K562 (cell line): Measurements from ENCODE around the gene MBD6. TPM values are rescaled to one million over a fixed set of nuclear protein-coding genes. Genes with fewer than 3 reads are reported as not detected.

Experiments
- ATAC-seq: fragments of 200-7000 bp; cut with Tn5 transposase; 3 replicates; pipeline ENCODE4 v1.9.1; 2020; ENCODE audit warnings: moderate library complexity
- BruUV-seq: library from RNA; stranded (reverse); fragments of 400-500 nt; replicated peaks from 2 replicates; lab custom pipeline; 2021; lab: Mats Ljungman, UMichigan
- CTCF ChIA-PET: fragments of 300-600 bp; formaldehyde crosslinking; extraction: SDS; loops from one replicate; lab custom pipeline; 2021; ENCODE audit warnings: low intra/inter-chr PET ratio; lab: Yijun Ruan, JAX
- POLR2A ChIA-PET: fragments of 300-600, 350-650 bp; sonication (Branson Sonifier 250); formaldehyde crosslinking; extraction: SDS; loops from one replicate; lab custom pipeline; 2021; ENCODE audit warnings: antibody characterized with exemption, inconsistent platforms; lab: Yijun Ruan, JAX
- DNase-seq, 4 experiments: peaks; one replicate each; pipeline versions ENCODE4 v3.0.0 to v3.0.0-alpha.2; 2011 to 2018; ENCODE audit warnings: low spot score in 3 of 4, mixed read lengths in 3 of 4; ENCODE audit errors: extremely low read depth in 1 of 4
- FAIRE-seq: peaks from 2 replicates; lab custom pipeline; 2011; peaks lifted over from hg19 to GRCh38; lab: Jason Lieb, UNC
- H2AFZ ChIP-seq: 2 replicates; pipeline ENCODE4 v1.6.0; 2011; ENCODE audit warnings: low read depth, low read length, control low read depth, inconsistent platforms
- H3K27ac ChIP-seq: fragments of 200-600 bp; 3 replicates; pipeline ENCODE4 v1.8.0; 2011; ENCODE audit warnings: low read depth, mild to moderate bottlenecking, control low read depth, inconsistent platforms, low read length, moderate library complexity, mixed read lengths; ENCODE audit errors: extremely low read depth
- H3K27me3 ChIP-seq, 2 experiments: fragments of 300-600 bp in 1 of 2; 2 replicates in 1 of 2; 3 replicates in 1 of 2; pipeline versions ENCODE4 v1.6.0 to v1.8.0; 2011; ENCODE audit warnings: inconsistent platforms in 2 of 2, low read length in 2 of 2, mild to moderate bottlenecking in 1 of 2, mixed read lengths in 1 of 2, moderate library complexity in 1 of 2; ENCODE audit not compliant: control insufficient read depth in 2 of 2, insufficient read depth in 2 of 2
- H3K36me3 ChIP-seq: fragments of 300-600 bp; 3 replicates; pipeline ENCODE4 v1.8.0; 2011; ENCODE audit warnings: mild to moderate bottlenecking, low read length, inconsistent platforms; ENCODE audit not compliant: control insufficient read depth, insufficient read depth
- H3K4me1 ChIP-seq, 2 experiments: fragments of 200-600 bp in 1 of 2; replicated peaks in 1 of 2; 2 replicates in 1 of 2; 3 replicates in 1 of 2; pipeline versions ENCODE4 v1.5.1 to v1.8.0; 2011; ENCODE audit warnings: inconsistent platforms in 2 of 2, low read length in 2 of 2, mild to moderate bottlenecking in 1 of 2, mixed read lengths in 1 of 2, moderate library complexity in 1 of 2; ENCODE audit not compliant: control insufficient read depth in 2 of 2, insufficient read depth in 2 of 2
- H3K4me2 ChIP-seq: 2 replicates; pipeline ENCODE4 v1.6.1; 2011; ENCODE audit warnings: low read length, control low read depth, inconsistent platforms, mixed read lengths; ENCODE audit not compliant: insufficient read depth
- H3K4me3 ChIP-seq: fragments of 200-600 bp; sonication (generic), shearing (Covaris generic); 2 replicates; pipeline ENCODE4 v1.5.1; 2016; ENCODE audit warnings: control low read depth, inconsistent platforms
- H3K79me2 ChIP-seq: fragments of 200-600 bp; 3 replicates; pipeline ENCODE4 v1.8.0; 2011; ENCODE audit warnings: low read length, inconsistent platforms; ENCODE audit not compliant: control insufficient read depth, insufficient read depth
- H3K9ac ChIP-seq, 2 experiments: 2 replicates each; pipeline versions ENCODE4 v1.6.0 to v1.6.1; 2011; ENCODE audit warnings: low read depth in 2 of 2, low read length in 2 of 2, control low read depth in 1 of 2, inconsistent platforms in 1 of 2, mild to moderate bottlenecking in 1 of 2, mixed read lengths in 1 of 2; ENCODE audit not compliant: insufficient read depth in 1 of 2
- H3K9me1 ChIP-seq: one replicate; pipeline ENCODE4 v1.6.0; 2011; ENCODE audit warnings: inconsistent platforms, mild to moderate bottlenecking, low read length, moderate library complexity; ENCODE audit not compliant: control insufficient read depth, insufficient read depth
- H3K9me3 ChIP-seq: replicated peaks from 2 replicates; pipeline ENCODE4 v1.5.1; 2011; ENCODE audit warnings: low read depth, low read length, inconsistent platforms; ENCODE audit not compliant: control insufficient read depth, insufficient read depth
- H4K20me1 ChIP-seq: replicated peaks from 2 replicates; pipeline ENCODE4 v1.6.1; 2011; ENCODE audit warnings: low read length, inconsistent platforms, mixed read lengths; ENCODE audit not compliant: control insufficient read depth, insufficient read depth
- MAZ ChIP-seq, 2 experiments: fragments of 450-650 bp in 1 of 2; sonication (generic) in 1 of 2; formaldehyde crosslinking; IDR thresholded peaks in 1 of 2; conservative IDR thresholded peaks in 1 of 2; 2 replicates each; pipeline versions ENCODE4 v1.4.0 to v1.5.0; 2020; ENCODE audit warnings: mild to moderate bottlenecking in 1 of 2, missing genetic modification reagents in 1 of 2
- PURB ChIP-seq: sonication (generic); formaldehyde crosslinking; IDR thresholded peaks from 2 replicates; pipeline ENCODE4 v1.9.0; 2021; ENCODE audit warnings: low read depth, mild to moderate bottlenecking, missing genetic modification reagents
- ZNF174 ChIP-seq: fragments of 250-450 bp; sonication (Bioruptor Pico); IDR thresholded peaks from 2 replicates; pipeline ENCODE4 v1.4.0; 2020; ENCODE audit warnings: mild to moderate bottlenecking
- WGBS: fragments of 100-300 bp; shearing (Covaris generic); methylation state at CpG from one replicate; pipeline ENCODE4 v1.1.6; 2016; ENCODE audit warnings: low coverage, mixed read lengths; ENCODE audit not compliant: insufficient coverage; ENCODE audit errors: missing lambda C conversion rate; 5-methylcytosine and 5-hydroxymethylcytosine counted together
- in situ Hi-C: fragments of 300-500 bp; cut with MboI; formaldehyde crosslinking; loops from 4 replicates; pipeline ENCODE4 v1.15.0; 2018; ENCODE audit warnings: inconsistent platforms, mixed read lengths
- intact Hi-C: fragments of 100-400 bp; cut with micrococcal nuclease; formaldehyde crosslinking; loops from 2 replicates; pipeline ENCODE4 v1.14.2; 2022
- polyA plus RNA-seq, 8 experiments: library from polyadenylated mRNA; depleted of rRNA in 4 of 8; stranded (reverse) in 5 of 8; unstranded in 3 of 8; fragments of >200 nt; fragmentation: Nextera tagmentation in 2 of 8; fragmentation: Illumina TruSeq in 1 of 8; extraction: Ambion mirVana in 2 of 8; extraction: Trizol in 1 of 8; gene quantifications; 2 replicates each; pipeline versions ENCODE4 v1.2.1 to v1.2.3, GENCODE V29; 2011 to 2014; ENCODE audit warnings: inconsistent platforms in 1 of 8, missing spikeins in 1 of 8
- total RNA-seq, 7 experiments: library from RNA; depleted of rRNA in 6 of 7; stranded (reverse); fragments of >200 nt in 6 of 7; fragmentation: Illumina TruSeq in 2 of 7; extraction: Trizol in 2 of 7; gene quantifications; 2 replicates each; pipeline versions ENCODE4 v1.2.1 to v1.2.3, GENCODE V29; 2011 to 2021; ENCODE audit warnings: low replicate concordance in 1 of 7
- TF ChIP-seq, protein P1 (sequence below): sonication (generic); formaldehyde crosslinking; IDR thresholded peaks from 2 replicates; pipeline ENCODE4 v1.8.0; 2022; ENCODE audit warnings: missing genetic modification reagents, mild to moderate bottlenecking, borderline replicate concordance
- TF ChIP-seq, protein P2 (sequence below), 2 experiments: IDR thresholded peaks in 1 of 2; conservative IDR thresholded peaks in 1 of 2; 2 replicates each; pipeline ENCODE4 v1.6.1; 2016; ENCODE audit warnings: low read depth in 2 of 2, mild to moderate bottlenecking in 1 of 2, missing compliant biosample characterization in 1 of 2, missing genetic modification characterization in 1 of 2, moderate library complexity in 1 of 2
- TF ChIP-seq, protein P3 (sequence below): fragments of 250-450 bp; sonication (Bioruptor Pico); IDR thresholded peaks from 2 replicates; pipeline ENCODE4 v1.5.0; 2020; ENCODE audit warnings: mild to moderate bottlenecking
- TF ChIP-seq, protein P4 (sequence below): sonication (generic); formaldehyde crosslinking; IDR thresholded peaks from 2 replicates; pipeline ENCODE4 v1.8.0; 2022; ENCODE audit warnings: mild to moderate bottlenecking, missing genetic modification reagents

MBD6 gene
- total and polyA plus RNA-seq, 9 of the 15 experiments (the other 6 are each of a cell fraction or from before 2014, with no cell fraction given), result 2.0 to 54.8 (median 3.8) TPM

DNA sequence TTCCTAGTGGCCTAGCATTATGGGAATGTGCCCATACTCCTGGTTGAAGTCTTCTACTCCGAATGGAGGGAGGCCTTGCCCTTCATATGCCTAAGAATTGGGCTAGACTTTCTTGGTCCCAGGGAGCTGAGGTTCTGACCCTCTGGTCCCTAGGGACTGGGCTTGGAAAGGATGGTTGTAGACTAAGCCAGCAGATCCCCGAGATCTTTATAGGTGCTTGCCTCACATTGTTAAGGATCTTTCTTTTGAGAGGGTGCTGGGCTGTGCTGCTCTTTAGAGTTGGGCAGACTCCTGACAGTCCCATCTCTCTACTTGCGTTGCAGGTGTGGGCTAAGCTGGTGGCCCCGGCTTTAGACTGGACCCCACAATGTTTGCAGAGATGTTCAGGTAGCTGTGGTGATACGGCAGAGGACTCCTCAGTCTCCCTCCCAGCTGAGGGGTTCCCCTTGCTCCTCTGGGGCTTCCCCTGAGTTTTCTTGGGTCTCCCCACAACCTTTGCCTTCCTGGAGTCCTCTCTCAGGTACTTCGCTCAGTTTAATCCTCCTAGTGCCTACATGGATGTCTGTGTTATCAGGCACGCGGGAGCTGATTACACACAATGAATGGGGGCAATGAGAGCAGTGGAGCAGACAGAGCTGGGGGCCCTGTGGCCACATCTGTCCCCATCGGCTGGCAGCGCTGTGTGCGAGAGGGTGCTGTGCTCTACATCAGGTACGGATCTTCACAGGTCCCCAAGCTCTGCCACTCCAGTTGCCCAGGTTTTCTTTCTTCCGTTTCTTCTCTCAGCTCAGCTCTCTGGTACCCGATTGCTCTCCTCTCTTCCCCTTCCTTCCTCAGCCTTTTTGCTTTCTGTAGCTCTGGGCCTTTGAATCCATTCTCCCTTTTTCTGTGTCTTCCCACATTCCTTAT, 1.3 kb downstream of the MBD6 start:
- CTCF ChIA-PET, result no interaction called here
- peak; percentile 66 for FAIRE-seq
- peak overlapping the region; percentile 77 for H3K4me3 ChIP-seq
- H3K36me3 ChIP-seq, result peaks cover 60% of the 10 kb centered on the region
- intact Hi-C loops (loop anchor here (5.0 kb wide), 3 partner anchors 37 to 213 kb away; partner anchors contain the start of genes AGAP2 and MARS1), in situ Hi-C loops (no loop called here)
- no peaks in the 10 kb centered on the region for H3K9me1 ChIP-seq
- peaks cover 13% of the 10 kb centered on the region for H4K20me1 ChIP-seq
- peak overlapping the region; percentile 91 for H3K4me2 ChIP-seq
- BruUV-seq, result no TSS peak
- peak overlapping the region; percentile 96 for H3K27ac ChIP-seq
- peaks cover 29 to 47% of the 10 kb centered on the region in 2 experiments for H3K4me1 ChIP-seq
- POLR2A ChIA-PET, result interaction anchor here (0.6 to 10.8 kb wide), 8 partner anchors 9 to 108 kb away, joined by 3 to 225 read pairs (median 4); partner anchors contain the start of gene DCTN2
- peak overlapping the region; percentile 94 for H3K9ac ChIP-seq
- H3K27me3 ChIP-seq, result no peaks in the 10 kb centered on the region
- 22% methylated on average over 14 of the region's 14 CpGs for WGBS
- peaks cover 40% of the 10 kb centered on the region for H3K79me2 ChIP-seq
- H2AFZ ChIP-seq, result no peak overlapping the region
- DNase-seq, result no peak
- no peak for ATAC-seq
- H3K9me3 ChIP-seq, result no peaks in the 10 kb centered on the region
- TF ChIP-seq, protein P1, sequence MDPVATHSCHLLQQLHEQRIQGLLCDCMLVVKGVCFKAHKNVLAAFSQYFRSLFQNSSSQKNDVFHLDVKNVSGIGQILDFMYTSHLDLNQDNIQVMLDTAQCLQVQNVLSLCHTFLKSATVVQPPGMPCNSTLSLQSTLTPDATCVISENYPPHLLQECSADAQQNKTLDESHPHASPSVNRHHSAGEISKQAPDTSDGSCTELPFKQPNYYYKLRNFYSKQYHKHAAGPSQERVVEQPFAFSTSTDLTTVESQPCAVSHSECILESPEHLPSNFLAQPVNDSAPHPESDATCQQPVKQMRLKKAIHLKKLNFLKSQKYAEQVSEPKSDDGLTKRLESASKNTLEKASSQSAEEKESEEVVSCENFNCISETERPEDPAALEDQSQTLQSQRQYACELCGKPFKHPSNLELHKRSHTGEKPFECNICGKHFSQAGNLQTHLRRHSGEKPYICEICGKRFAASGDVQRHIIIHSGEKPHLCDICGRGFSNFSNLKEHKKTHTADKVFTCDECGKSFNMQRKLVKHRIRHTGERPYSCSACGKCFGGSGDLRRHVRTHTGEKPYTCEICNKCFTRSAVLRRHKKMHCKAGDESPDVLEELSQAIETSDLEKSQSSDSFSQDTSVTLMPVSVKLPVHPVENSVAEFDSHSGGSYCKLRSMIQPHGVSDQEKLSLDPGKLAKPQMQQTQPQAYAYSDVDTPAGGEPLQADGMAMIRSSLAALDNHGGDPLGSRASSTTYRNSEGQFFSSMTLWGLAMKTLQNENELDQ, result no peak
- TF ChIP-seq, protein P2, sequence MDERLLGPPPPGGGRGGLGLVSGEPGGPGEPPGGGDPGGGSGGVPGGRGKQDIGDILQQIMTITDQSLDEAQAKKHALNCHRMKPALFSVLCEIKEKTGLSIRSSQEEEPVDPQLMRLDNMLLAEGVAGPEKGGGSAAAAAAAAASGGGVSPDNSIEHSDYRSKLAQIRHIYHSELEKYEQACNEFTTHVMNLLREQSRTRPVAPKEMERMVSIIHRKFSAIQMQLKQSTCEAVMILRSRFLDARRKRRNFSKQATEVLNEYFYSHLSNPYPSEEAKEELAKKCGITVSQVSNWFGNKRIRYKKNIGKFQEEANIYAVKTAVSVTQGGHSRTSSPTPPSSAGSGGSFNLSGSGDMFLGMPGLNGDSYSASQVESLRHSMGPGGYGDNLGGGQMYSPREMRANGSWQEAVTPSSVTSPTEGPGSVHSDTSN (CRISPR knock-in tag; IDR thresholded peaks at IDR 0.05; ENCODE audit: low read depth), result no peak
- TF ChIP-seq, protein P2 (tag; conservative IDR thresholded peaks at IDR 0.05; ENCODE audit: low read depth), result no peak
- TF ChIP-seq, protein P3, sequence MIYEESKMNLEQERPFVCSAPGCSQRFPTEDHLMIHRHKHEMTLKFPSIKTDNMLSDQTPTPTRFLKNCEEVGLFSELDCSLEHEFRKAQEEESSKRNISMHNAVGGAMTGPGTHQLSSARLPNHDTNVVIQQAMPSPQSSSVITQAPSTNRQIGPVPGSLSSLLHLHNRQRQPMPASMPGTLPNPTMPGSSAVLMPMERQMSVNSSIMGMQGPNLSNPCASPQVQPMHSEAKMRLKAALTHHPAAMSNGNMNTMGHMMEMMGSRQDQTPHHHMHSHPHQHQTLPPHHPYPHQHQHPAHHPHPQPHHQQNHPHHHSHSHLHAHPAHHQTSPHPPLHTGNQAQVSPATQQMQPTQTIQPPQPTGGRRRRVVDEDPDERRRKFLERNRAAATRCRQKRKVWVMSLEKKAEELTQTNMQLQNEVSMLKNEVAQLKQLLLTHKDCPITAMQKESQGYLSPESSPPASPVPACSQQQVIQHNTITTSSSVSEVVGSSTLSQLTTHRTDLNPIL (CRISPR knock-in tag), result no peak
- no peak for TF ChIP-seq ZNF174 (CRISPR knock-in tag)
- no peak for TF ChIP-seq PURB (CRISPR knock-in tag)
- no peak for TF ChIP-seq MAZ (CRISPR knock-in tag; conservative IDR thresholded peaks at IDR 0.05 in 1 of 2, IDR thresholded peaks at IDR 0.05 in 1 of 2)
- TF ChIP-seq, protein P4, sequence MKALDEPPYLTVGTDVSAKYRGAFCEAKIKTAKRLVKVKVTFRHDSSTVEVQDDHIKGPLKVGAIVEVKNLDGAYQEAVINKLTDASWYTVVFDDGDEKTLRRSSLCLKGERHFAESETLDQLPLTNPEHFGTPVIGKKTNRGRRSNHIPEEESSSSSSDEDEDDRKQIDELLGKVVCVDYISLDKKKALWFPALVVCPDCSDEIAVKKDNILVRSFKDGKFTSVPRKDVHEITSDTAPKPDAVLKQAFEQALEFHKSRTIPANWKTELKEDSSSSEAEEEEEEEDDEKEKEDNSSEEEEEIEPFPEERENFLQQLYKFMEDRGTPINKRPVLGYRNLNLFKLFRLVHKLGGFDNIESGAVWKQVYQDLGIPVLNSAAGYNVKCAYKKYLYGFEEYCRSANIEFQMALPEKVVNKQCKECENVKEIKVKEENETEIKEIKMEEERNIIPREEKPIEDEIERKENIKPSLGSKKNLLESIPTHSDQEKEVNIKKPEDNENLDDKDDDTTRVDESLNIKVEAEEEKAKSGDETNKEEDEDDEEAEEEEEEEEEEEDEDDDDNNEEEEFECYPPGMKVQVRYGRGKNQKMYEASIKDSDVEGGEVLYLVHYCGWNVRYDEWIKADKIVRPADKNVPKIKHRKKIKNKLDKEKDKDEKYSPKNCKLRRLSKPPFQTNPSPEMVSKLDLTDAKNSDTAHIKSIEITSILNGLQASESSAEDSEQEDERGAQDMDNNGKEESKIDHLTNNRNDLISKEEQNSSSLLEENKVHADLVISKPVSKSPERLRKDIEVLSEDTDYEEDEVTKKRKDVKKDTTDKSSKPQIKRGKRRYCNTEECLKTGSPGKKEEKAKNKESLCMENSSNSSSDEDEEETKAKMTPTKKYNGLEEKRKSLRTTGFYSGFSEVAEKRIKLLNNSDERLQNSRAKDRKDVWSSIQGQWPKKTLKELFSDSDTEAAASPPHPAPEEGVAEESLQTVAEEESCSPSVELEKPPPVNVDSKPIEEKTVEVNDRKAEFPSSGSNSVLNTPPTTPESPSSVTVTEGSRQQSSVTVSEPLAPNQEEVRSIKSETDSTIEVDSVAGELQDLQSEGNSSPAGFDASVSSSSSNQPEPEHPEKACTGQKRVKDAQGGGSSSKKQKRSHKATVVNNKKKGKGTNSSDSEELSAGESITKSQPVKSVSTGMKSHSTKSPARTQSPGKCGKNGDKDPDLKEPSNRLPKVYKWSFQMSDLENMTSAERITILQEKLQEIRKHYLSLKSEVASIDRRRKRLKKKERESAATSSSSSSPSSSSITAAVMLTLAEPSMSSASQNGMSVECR (CRISPR knock-in tag), result peak; percentile 10; the same call in 1 of the 2 replicates
